Breast epithelium (tissue), 3 donors: ENCODE measurements around the gene RBP3.

ENCODE experiments used
- POLR2AphosphoS5 ChIP-seq, 3 donors: sonication (generic); formaldehyde crosslinking; IDR thresholded peaks; one replicate each; pipeline ENCODE4 v1.6.1; 2017; ENCODE audit warnings: antibody characterized with exemption in 3 of 3
- TF ChIP-seq, protein P1 (sequence below), 3 donors: fragments of 450-650 bp; IDR thresholded peaks; one replicate each; pipeline ENCODE4 v1.5.1; 2016 to 2017; ENCODE audit warnings: antibody characterized with exemption in 3 of 3, mild to moderate bottlenecking in 3 of 3, moderate library complexity in 3 of 3

DNA sequence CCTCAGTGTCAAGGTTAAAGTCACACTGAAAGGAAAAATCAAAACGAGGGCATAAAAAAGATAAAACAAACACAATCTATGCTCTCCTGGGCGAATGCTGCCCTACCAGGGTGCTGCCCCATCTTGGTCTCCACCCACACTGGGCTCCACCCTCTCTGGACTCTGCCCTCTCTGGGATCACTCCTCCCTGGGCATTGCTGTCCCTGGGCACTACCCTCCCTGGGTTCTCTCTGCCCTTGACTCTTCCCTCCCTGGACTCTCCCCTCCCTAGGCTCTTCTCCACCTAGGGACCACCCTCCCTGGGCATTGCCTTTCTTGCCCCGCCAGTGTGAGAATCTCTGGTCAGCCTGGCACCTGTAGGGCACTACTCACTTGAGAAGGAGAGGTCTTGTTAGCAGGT lies 17.4 kb upstream of the RBP3 start:
- TF ChIP-seq, protein P1, sequence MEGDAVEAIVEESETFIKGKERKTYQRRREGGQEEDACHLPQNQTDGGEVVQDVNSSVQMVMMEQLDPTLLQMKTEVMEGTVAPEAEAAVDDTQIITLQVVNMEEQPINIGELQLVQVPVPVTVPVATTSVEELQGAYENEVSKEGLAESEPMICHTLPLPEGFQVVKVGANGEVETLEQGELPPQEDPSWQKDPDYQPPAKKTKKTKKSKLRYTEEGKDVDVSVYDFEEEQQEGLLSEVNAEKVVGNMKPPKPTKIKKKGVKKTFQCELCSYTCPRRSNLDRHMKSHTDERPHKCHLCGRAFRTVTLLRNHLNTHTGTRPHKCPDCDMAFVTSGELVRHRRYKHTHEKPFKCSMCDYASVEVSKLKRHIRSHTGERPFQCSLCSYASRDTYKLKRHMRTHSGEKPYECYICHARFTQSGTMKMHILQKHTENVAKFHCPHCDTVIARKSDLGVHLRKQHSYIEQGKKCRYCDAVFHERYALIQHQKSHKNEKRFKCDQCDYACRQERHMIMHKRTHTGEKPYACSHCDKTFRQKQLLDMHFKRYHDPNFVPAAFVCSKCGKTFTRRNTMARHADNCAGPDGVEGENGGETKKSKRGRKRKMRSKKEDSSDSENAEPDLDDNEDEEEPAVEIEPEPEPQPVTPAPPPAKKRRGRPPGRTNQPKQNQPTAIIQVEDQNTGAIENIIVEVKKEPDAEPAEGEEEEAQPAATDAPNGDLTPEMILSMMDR (IDR thresholded peaks at IDR 0.05) = no peak
- TF ChIP-seq POLR2AphosphoS5 (IDR thresholded peaks at IDR 0.05) = no peak
